Panc1 (cell line): ENCODE measurements around the gene SLC8B1. TPM values are rescaled to one million over a fixed set of nuclear protein-coding genes. Genes with fewer than 3 reads are reported as not detected.
A peak's percentile ranks its signal among the peaks of the same experiment; 100 is the strongest.

Source experiments
- ATAC-seq: fragments of 200-7000 bp; cut with Tn5 transposase; 2 replicates; pipeline ENCODE4 v1.9.1; 2020; ENCODE audit warnings: mild to moderate bottlenecking, moderate library complexity
- BruUV-seq: library from RNA; stranded (reverse); fragments of 400-500 nt; replicated peaks from 2 replicates; lab custom pipeline; 2021; lab: Mats Ljungman, UMichigan
- CTCF ChIA-PET: fragments of 300-600 bp; sonication (Branson Sonifier 250); formaldehyde crosslinking; loops from one replicate; lab custom pipeline; 2022; ENCODE audit warnings: antibody characterized with exemption; lab: Charles Lee
- POLR2A ChIA-PET: fragments of 300-600 bp; sonication (Branson Sonifier 250); formaldehyde crosslinking; loops from one replicate; lab custom pipeline; 2022; ENCODE audit warnings: antibody characterized with exemption; lab: Charles Lee
- DNase-seq: peaks from one replicate; pipeline ENCODE4 v3.0.0-alpha.2; 2010; ENCODE audit warnings: low read depth, low spot score
- H3K27ac ChIP-seq: 2 replicates; pipeline ENCODE4 v1.5.1; 2011; ENCODE audit warnings: mild to moderate bottlenecking, low read length, inconsistent platforms
- H3K27me3 ChIP-seq: fragments of 200-500 bp; sonication (Bioruptor generic); 2 replicates; pipeline ENCODE4 v1.6.0; 2014; ENCODE audit warnings: low read length, inconsistent platforms; ENCODE audit not compliant: control insufficient read depth, insufficient read depth
- H3K36me3 ChIP-seq: fragments of 200-500 bp; sonication (Bioruptor generic); 2 replicates; pipeline ENCODE4 v1.5.1; 2014; ENCODE audit warnings: inconsistent platforms, mild to moderate bottlenecking, low read length, moderate library complexity; ENCODE audit not compliant: control insufficient read depth, insufficient read depth
- H3K4me1 ChIP-seq: 2 replicates; pipeline ENCODE4 v1.5.1; 2011; ENCODE audit warnings: inconsistent platforms, mild to moderate bottlenecking, low read length, moderate library complexity; ENCODE audit not compliant: control insufficient read depth, insufficient read depth
- H3K4me3 ChIP-seq, 2 experiments: 2 replicates each; pipeline ENCODE4 v1.5.1; 2011 to 2012; ENCODE audit warnings: low read depth in 2 of 2, low read length in 2 of 2, mild to moderate bottlenecking in 2 of 2, inconsistent platforms in 1 of 2, moderate library complexity in 1 of 2
- H3K9me3 ChIP-seq: fragments of 200-500 bp; sonication (Bioruptor generic); 2 replicates; pipeline ENCODE4 v1.5.1; 2014; ENCODE audit warnings: low read depth, mild to moderate bottlenecking, inconsistent platforms, low read length, moderate library complexity; ENCODE audit not compliant: control insufficient read depth, insufficient read depth
- CTCF ChIP-seq: fragments of 450-650 bp; IDR thresholded peaks from 2 replicates; pipeline ENCODE4 v1.5.1; 2017; ENCODE audit warnings: mild to moderate bottlenecking
- POLR2AphosphoS5 ChIP-seq: IDR thresholded peaks from 2 replicates; pipeline ENCODE4 v1.6.1; 2012; ENCODE audit warnings: mild to moderate bottlenecking, low read depth, low read length, moderate library complexity
- REST ChIP-seq, 2 experiments: IDR thresholded peaks; 2 replicates each; pipeline ENCODE4 v1.6.1; 2011 to 2012; ENCODE audit warnings: low read depth in 2 of 2, control low read depth in 1 of 2, low read length in 1 of 2, mild to moderate bottlenecking in 1 of 2, moderate library complexity in 1 of 2; ENCODE audit not compliant: insufficient read depth in 1 of 2
- SIN3A ChIP-seq: IDR thresholded peaks from 2 replicates; pipeline ENCODE4 v1.6.1; 2012; ENCODE audit warnings: low read depth, mild to moderate bottlenecking, low read length, moderate library complexity, borderline replicate concordance; ENCODE audit not compliant: insufficient read depth
- TCF7L2 ChIP-seq: IDR thresholded peaks from 2 replicates; pipeline ENCODE4 v1.6.1; 2011; ENCODE audit warnings: mild to moderate bottlenecking, low read depth, low read length, inconsistent platforms
- in situ Hi-C: cut with HindIII; loops from 2 replicates; pipeline ENCODE4 v1.10.0; 2016; ENCODE audit warnings: low sequenced_read_pairs, low pct_unique_long_range_greater_than_20kb
- intact Hi-C: fragments of 100-400 bp; cut with micrococcal nuclease; formaldehyde crosslinking; loops from one replicate; pipeline ENCODE4 v1.10.0; 2022; ENCODE audit not compliant: unreplicated experiment
- total RNA-seq: library from RNA; stranded (reverse); gene quantifications from one replicate; pipeline ENCODE4 v1.2.1, GENCODE V29; 2021; ENCODE audit not compliant: unreplicated experiment

SLC8B1 gene
- total RNA-seq, 1 experiment from 2014 or later: 26.7 TPM

- Histone ChIP-seq H3K27ac (no peak overlapping the region), H3K9me3 (no peaks in the 10 kb centered on the region), H3K4me1 (peaks cover 8% of the 10 kb centered on the region; the same call in 1 of the 2 replicates), H3K36me3 (no peaks in the 10 kb centered on the region), H3K4me3 (no peak overlapping the region), H3K27me3 (no peaks in the 10 kb centered on the region)
- in situ Hi-C loops: no loop called here
- ATAC-seq (0 out of 2 replicates have a peak, but pooled peaks have one; percentile 29), DNase-seq (no peak)
- POLR2A ChIA-PET: no interaction called here
- intact Hi-C loops: no loop called here
- no peak for TF ChIP-seq REST (IDR thresholded peaks at IDR 0.05; ENCODE audit: insufficient read depth in 1 of 2, low read depth in 2 of 2, low read length in 1 of 2)
- TF ChIP-seq TCF7L2: no peak
- TF ChIP-seq SIN3A: no peak
- no peak for TF ChIP-seq POLR2AphosphoS5
- no peak for TF ChIP-seq CTCF
- CTCF ChIA-PET: no interaction called here
- no TSS peak for BruUV-seq
These were observed 5.7 kb downstream of the SLC8B1 start for GRCh38 chr12:113329022-113329790.

- in situ Hi-C loops (no loop called here), intact Hi-C loops (no loop called here)
- no peak for ATAC-seq
- CTCF ChIA-PET: no interaction called here
- Histone ChIP-seq H3K4me1 (peaks cover 3% of the 10 kb centered on the region; the same call in 1 of the 2 replicates), H3K36me3 (no peaks in the 10 kb centered on the region), H3K4me3 (no peak overlapping the region), H3K27ac (no peak overlapping the region), H3K9me3 (no peaks in the 10 kb centered on the region), H3K27me3 (no peaks in the 10 kb centered on the region)
- TF ChIP-seq POLR2AphosphoS5 (no peak), SIN3A (no peak), TCF7L2 (no peak)
- POLR2A ChIA-PET: no interaction called here
- BruUV-seq: no TSS peak
- no peak for DNase-seq
These were observed 6.5 kb downstream of the SLC8B1 start for GRCh38 chr12:113328368-113328889.
